Activated CD4-positive, alpha-beta memory T cell treated with anti-CD3 and anti-CD28 coated beads, Interleukin-2, amount 10 ng/mL, durations not matched to agents 7 days and 5 days (primary cell): Measurements from ENCODE around the gene SUCLA2. TPM values are rescaled to one million over a fixed set of nuclear protein-coding genes. Genes with fewer than 3 reads are reported as not detected.

Source experiments
- CTCF ChIA-PET: fragments of 350-600 bp; sonication (Branson Sonifier 250); formaldehyde crosslinking; loops from one replicate; lab custom pipeline; 2021; ENCODE audit warnings: antibody characterized with exemption, inconsistent platforms; lab: Charles Lee
- POLR2A ChIA-PET: fragments of 350-600 bp; sonication (Branson Sonifier 250); formaldehyde crosslinking; loops from one replicate; lab custom pipeline; 2021; ENCODE audit warnings: antibody characterized with exemption; lab: Charles Lee
- DNase-seq: peaks from one replicate; pipeline ENCODE4 v3.0.0-alpha.2; 2020
- H3K27ac Mint-ChIP-seq: one replicate; pipeline ENCODE4 v1.8.0; 2021; ENCODE audit warnings: mild to moderate bottlenecking, mixed read lengths
- H3K27me3 Mint-ChIP-seq: one replicate; pipeline ENCODE4 v1.8.0; 2021; ENCODE audit warnings: mixed read lengths
- H3K36me3 Mint-ChIP-seq: one replicate; pipeline ENCODE4 v1.8.0; 2021; ENCODE audit warnings: low read depth, mixed read lengths
- H3K4me1 Mint-ChIP-seq: one replicate; pipeline ENCODE4 v1.8.0; 2021; ENCODE audit warnings: mixed read lengths
- H3K4me3 Mint-ChIP-seq: one replicate; pipeline ENCODE4 v1.8.0; 2021; ENCODE audit warnings: mild to moderate bottlenecking, mixed read lengths
- H3K9me3 Mint-ChIP-seq: one replicate; pipeline ENCODE4 v1.8.0; 2021; ENCODE audit warnings: mixed read lengths
- total RNA-seq, 2 experiments: library from RNA; stranded (reverse); gene quantifications; one replicate each; pipeline ENCODE4 v1.2.3, GENCODE V29; 2021

The SUCLA2 gene
- total RNA-seq, 2 experiments from 2014 or later, result 26.7 to 29.1 TPM

DNA sequence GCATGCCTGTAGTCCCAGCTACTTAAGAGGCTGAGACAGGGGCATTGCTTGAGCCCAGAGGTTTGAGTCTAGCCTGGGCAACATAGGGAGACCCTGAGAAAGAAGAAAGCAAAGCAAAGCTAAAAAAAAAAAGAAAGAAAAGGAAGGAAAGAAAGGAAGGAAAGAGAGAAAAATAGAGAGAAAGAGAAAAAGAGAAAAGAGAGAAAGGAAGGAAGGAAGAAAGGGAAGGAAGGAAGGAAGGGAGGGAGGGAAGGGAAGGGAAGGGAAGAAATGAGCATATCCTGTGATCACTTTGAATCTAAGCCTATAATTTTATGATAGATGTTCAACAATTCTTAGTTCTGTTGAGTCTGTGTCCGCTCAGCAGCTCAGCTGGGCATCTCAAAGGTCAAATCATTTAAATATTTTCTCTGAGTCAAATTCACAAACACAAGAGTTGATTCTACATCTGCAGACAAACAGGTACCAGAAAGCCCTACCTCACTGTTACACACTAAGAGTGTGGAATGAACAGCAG, 70.4 kb downstream of the SUCLA2 start:
- no peak overlapping the region for H3K4me3 Mint-ChIP-seq
- no peaks in the 10 kb centered on the region for H3K9me3 Mint-ChIP-seq
- no peaks in the 10 kb centered on the region for H3K36me3 Mint-ChIP-seq
- DNase-seq, result no peak
- ChIA-PET POLR2A (no interaction called here), CTCF (no interaction called here)
- H3K27me3 Mint-ChIP-seq, result no peaks in the 10 kb centered on the region
- no peaks in the 10 kb centered on the region for H3K4me1 Mint-ChIP-seq
- H3K27ac Mint-ChIP-seq, result no peak overlapping the region

DNA sequence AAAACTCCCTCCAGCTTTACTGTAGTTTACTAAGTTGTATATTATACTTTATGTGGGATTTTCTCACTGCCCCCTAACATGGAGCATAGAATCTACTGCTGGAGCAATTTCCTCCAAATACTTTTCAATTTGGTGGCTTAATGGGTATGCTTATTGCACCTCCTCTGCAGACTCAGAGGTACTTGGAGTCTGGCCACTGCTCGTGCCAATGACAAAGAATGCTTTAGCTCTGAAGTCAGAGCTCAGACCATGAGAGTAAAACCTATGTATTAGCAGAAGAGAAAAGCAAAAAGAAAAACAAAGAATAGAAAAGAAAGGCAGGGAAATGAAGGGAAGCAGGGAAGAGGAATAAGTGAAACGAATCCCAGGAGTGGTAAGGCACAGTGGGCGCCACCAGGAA, 71.9 kb downstream of the SUCLA2 start:
- Mint-ChIP-seq H3K4me1 (no peaks in the 10 kb centered on the region), H3K9me3 (no peaks in the 10 kb centered on the region), H3K27ac (no peak overlapping the region), H3K27me3 (no peaks in the 10 kb centered on the region), H3K36me3 (no peaks in the 10 kb centered on the region), H3K4me3 (no peak overlapping the region)
- POLR2A ChIA-PET, result no interaction called here
- CTCF ChIA-PET, result no interaction called here
- no peak for DNase-seq

DNA sequence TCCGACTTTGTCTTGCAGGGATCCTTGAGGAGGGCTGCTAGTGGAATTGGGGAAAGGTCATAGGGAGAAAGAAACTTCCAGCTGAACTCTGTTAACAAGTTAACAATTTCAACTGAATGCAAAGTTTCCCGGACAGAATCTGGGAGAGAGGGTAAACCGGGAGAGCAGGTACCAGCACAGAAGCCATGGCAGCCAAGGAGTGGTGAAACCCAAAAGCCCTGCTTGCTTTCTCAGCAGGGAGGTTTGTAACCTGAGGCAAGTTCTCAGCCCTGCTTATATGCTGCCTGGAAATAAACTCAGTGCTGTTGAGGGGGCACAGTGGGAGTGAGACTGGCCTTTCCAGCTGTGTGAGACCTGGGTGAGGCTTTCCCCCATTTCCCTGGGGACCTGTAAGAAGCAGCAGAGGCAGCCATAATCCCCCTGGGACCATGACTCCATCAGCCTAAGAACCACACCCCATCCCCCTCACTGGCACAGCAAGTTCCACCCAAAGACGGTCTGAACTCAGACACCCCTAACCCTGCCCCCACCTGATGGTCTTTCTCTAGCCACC, 84.0 kb downstream of the SUCLA2 start:
- CTCF ChIA-PET, result no interaction called here
- H3K9me3 Mint-ChIP-seq, result peaks cover 7% of the 10 kb centered on the region
- POLR2A ChIA-PET, result interaction anchor here (1.1 kb wide), 1 partner anchor 10 kb away, joined by 4 read pairs; no protein-coding TSS in a partner anchor
- DNase-seq, result no peak
- H3K4me1 Mint-ChIP-seq, result no peaks in the 10 kb centered on the region
- H3K4me3 Mint-ChIP-seq, result no peak overlapping the region
- no peak overlapping the region for H3K27ac Mint-ChIP-seq
- H3K27me3 Mint-ChIP-seq, result no peaks in the 10 kb centered on the region
- H3K36me3 Mint-ChIP-seq, result no peaks in the 10 kb centered on the region

DNA sequence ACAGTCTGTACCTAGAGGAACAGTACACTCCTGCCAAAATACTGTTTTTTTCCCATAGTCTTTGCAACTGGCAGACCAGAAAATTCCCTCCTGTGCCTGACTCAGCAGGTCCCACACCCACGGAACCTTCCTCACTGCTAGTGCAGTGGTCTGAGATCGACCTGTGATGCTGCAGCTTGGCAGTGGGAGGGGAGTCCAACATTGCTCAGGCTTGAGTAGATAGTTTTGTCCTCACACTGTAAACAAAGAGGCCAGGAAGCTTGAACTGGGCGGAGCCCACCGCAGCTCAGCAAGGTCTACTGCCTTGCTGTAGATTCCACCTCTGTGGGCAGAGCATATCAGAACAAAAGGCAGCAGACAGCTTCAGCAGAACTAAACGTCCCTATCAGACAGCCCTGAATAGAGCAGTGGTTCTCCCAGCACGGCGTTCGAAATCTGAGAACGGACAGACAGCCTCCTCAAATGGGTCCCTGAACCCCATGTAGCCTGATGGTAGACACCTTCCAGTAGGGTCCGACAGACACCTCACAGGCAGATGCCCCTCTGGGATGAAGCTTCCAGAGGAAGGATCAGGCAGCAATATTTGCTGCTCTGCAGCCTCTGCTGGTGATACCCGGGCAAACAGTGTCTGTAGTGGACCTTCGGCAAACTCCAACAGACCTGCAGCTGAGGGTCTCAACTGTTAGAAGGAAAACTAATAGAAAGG, 92.7 kb downstream of the SUCLA2 start:
- H3K27me3 Mint-ChIP-seq, result no peaks in the 10 kb centered on the region
- peaks cover 4% of the 10 kb centered on the region for H3K4me1 Mint-ChIP-seq

DNA sequence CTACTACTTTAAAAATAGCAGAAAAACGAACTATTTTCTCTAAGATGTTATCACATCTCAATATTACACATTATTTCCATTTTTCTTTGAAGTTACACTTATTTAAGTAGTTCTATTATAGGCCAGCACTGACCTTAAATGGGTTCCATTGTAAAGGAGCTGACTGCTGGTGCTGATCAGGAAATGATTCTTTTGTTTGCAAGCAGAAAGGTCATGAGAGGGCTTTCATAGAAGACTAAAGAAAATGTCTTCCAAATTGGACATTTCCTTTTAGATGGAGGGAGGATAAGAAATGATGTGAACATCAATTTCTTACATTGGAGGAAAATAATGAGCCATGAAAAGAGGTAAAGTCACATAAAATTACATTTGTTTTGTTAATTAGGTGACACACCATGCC, 96.2 kb downstream of the SUCLA2 start:
- Mint-ChIP-seq H3K36me3 (no peaks in the 10 kb centered on the region), H3K4me3 (no peak overlapping the region), H3K27ac (no peak overlapping the region), H3K9me3 (peaks cover 2% of the 10 kb centered on the region), H3K27me3 (no peaks in the 10 kb centered on the region), H3K4me1 (peaks cover 4% of the 10 kb centered on the region)
- ChIA-PET POLR2A (no interaction called here), CTCF (no interaction called here)
- DNase-seq, result no peak

More for the DNA sequence above, 92.7 kb downstream of the SUCLA2 start:
- no peak for DNase-seq
- H3K36me3 Mint-ChIP-seq, result no peaks in the 10 kb centered on the region
- POLR2A ChIA-PET, result no interaction called here
- no peak overlapping the region for H3K4me3 Mint-ChIP-seq
- CTCF ChIA-PET, result no interaction called here
- H3K27ac Mint-ChIP-seq, result no peak overlapping the region
- H3K9me3 Mint-ChIP-seq, result peaks cover 12% of the 10 kb centered on the region

DNA sequence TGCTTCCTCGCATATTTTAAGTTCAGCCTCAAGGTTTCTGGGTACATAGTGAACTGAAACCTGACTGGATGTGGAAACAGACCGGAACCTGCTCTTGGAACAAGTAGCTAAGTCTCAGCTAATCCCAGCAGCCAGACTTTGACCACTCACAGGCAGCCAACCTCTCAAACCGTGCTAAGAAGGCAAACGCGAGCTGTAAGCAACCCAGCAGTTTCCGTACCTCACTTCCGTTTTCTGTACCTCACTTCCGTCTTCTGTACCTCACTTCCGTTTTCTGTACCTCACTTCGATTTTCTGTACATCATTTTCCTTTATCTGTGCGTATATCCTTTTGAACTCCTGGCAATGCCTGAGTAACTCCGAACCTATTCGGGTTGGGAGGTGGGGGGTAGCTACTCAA, 96.8 kb downstream of the SUCLA2 start:
- ChIA-PET POLR2A (no interaction called here), CTCF (no interaction called here)
- no peaks in the 10 kb centered on the region for H3K36me3 Mint-ChIP-seq
- peaks cover 2% of the 10 kb centered on the region for H3K9me3 Mint-ChIP-seq
- H3K27me3 Mint-ChIP-seq, result no peaks in the 10 kb centered on the region
- DNase-seq, result no peak
- H3K4me3 Mint-ChIP-seq, result no peak overlapping the region
- peaks cover 4% of the 10 kb centered on the region for H3K4me1 Mint-ChIP-seq
- H3K27ac Mint-ChIP-seq, result peak overlapping the region; percentile 15

DNA sequence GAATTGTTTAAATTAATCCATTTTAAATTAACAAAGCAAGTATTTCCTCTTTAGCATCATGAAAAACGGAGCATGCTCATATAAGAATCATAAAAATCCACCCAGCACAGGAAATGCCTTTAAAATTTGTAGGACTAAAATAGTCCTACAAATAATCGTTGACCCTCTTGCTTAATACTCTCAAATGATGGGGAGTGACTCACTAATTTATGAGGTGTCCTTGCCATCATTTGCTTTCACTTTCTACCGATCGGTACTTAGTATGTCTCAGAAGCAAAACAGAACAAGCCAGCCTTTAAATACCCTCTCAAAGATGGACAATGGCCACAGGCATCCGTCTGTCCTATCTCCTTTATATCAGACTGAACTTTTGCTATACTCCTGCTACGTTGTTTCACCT, 97.2 kb downstream of the SUCLA2 start:
- Mint-ChIP-seq H3K27ac (no peak overlapping the region), H3K36me3 (no peaks in the 10 kb centered on the region), H3K9me3 (peaks cover 2% of the 10 kb centered on the region), H3K27me3 (no peaks in the 10 kb centered on the region), H3K4me3 (no peak overlapping the region), H3K4me1 (peaks cover 4% of the 10 kb centered on the region)
- ChIA-PET CTCF (interaction anchor here (0.6 kb wide), 1 partner anchor 13 kb away, joined by 5 read pairs; no protein-coding TSS in a partner anchor), POLR2A (no interaction called here)
- DNase-seq, result no peak

DNA sequence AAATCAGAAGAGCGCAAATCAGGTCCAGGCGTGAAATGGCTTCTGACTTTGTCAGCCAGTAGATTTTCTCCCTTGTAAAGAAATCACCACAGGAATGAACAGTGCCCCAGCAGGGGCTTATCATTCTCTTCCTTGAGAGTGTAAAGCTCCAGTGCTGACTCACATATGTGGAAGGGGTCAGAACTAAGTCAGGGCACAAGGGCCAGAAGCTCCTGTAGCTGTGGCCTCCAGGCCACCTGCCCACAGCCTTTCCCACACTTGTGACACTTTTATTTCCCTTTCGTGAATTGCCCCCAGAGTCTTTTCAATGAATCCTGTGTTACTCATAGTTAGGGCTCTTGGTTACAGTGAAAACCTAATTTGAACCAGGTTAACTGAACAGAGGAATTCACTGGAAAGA, 99.6 kb downstream of the SUCLA2 start:
- no peaks in the 10 kb centered on the region for H3K27me3 Mint-ChIP-seq
- peaks cover 2% of the 10 kb centered on the region for H3K9me3 Mint-ChIP-seq
- DNase-seq, result no peak
- no peaks in the 10 kb centered on the region for H3K36me3 Mint-ChIP-seq
- H3K27ac Mint-ChIP-seq, result no peak overlapping the region
- ChIA-PET CTCF (no interaction called here), POLR2A (no interaction called here)
- peaks cover 4% of the 10 kb centered on the region for H3K4me1 Mint-ChIP-seq
- H3K4me3 Mint-ChIP-seq, result no peak overlapping the region

DNA sequence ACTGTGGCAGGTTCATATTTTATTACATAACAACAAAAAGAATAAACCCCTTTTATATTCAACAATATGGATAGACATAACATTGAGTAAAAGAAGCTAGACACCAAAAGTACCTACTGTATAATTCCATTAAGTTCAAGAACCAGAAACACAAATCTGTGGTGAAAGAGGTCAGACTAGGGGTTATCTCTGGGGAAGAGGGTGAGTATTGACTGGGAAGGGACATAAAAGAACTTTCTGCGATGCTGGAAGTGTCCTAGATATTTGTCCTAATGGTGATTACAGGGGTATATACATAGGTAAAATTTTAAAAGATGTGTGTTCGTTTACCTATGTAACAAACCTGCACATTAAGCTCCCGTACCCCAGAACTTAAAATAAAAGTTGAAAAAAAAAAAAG, 103.0 kb downstream of the SUCLA2 start:
- no peak for DNase-seq
- H3K4me1 Mint-ChIP-seq, result no peaks in the 10 kb centered on the region
- no peaks in the 10 kb centered on the region for H3K27me3 Mint-ChIP-seq
- H3K36me3 Mint-ChIP-seq, result no peaks in the 10 kb centered on the region
- H3K4me3 Mint-ChIP-seq, result no peak overlapping the region
- POLR2A ChIA-PET, result no interaction called here
- CTCF ChIA-PET, result no interaction called here
- H3K9me3 Mint-ChIP-seq, result no peaks in the 10 kb centered on the region
- no peak overlapping the region for H3K27ac Mint-ChIP-seq

DNA sequence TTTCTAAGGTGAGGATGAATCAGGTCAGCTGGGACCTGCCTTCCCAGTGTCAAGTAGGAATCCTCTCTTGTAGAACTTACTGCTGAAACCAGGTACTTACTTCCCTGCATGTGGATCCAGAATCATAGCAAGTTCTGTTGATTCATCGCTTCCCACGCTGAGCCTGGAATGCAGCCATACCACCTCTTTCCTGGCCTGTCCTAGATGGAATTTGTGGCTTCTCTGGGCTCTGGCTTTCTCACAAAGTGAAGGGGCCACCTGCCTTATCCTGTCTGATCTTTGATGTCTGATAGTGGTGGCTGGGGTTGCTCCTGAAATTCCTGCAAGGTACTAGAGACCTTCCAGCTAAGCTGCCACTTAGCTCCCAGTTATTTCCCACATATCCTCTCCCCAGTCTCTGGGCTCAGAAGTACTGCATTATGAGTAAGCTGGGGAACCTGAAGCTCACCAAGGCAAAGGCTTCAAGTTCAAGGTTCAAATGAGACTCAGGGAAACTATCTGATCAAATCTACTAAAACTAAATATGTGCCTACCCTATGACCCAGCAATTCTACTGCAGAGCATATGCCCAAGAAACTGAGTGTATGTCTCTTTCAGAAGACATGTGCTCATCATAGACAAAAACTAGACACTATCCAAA, 103.5 kb downstream of the SUCLA2 start:
- H3K27ac Mint-ChIP-seq, result no peak overlapping the region
- DNase-seq, result no peak
- no peak overlapping the region for H3K4me3 Mint-ChIP-seq
- H3K36me3 Mint-ChIP-seq, result no peaks in the 10 kb centered on the region
- CTCF ChIA-PET, result no interaction called here
- no peaks in the 10 kb centered on the region for H3K9me3 Mint-ChIP-seq
- no peaks in the 10 kb centered on the region for H3K4me1 Mint-ChIP-seq
- H3K27me3 Mint-ChIP-seq, result no peaks in the 10 kb centered on the region
- POLR2A ChIA-PET, result no interaction called here

DNA sequence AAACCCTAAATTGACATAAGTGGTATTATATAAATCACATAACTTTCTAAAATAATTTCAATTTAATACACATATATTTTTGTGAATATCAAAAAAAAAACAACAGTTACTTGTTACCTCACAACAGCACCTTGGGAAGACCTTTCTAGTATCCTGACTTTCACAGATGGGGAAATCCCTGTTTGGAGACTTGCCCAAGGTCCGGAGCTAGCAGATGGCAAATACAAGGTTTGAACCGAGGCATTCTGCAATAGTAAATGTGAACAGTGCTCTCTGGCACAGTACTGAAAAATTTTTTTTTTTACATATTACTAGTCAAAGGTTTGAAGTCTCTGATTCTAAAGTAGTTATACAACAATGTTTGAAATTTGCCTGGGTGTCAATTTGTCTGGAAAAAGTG, 104.5 kb downstream of the SUCLA2 start:
- Mint-ChIP-seq H3K4me1 (no peaks in the 10 kb centered on the region), H3K27me3 (no peaks in the 10 kb centered on the region), H3K36me3 (no peaks in the 10 kb centered on the region), H3K27ac (no peak overlapping the region), H3K9me3 (no peaks in the 10 kb centered on the region), H3K4me3 (no peak overlapping the region)
- DNase-seq, result no peak
- ChIA-PET POLR2A (no interaction called here), CTCF (no interaction called here)

DNA sequence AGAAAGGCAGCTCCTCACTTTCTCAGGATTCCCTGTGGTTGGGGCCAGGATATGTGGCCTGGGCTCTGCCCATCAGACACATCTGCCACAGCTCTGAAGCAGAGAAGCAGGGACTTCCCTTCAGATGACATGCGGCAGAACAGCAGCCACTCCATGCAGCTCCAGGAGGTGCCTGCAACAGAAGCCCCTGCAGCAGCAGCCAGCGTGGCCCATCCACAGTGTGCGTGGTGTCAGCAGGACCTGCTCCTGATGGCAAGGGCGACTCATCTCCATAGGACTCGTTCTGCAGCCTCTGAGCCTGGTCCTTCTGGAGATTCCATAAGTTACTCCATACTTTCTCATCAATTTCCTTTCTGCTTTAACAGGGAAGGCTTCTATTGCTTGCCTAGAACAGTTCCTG, 105.0 kb downstream of the SUCLA2 start:
- H3K4me1 Mint-ChIP-seq, result no peaks in the 10 kb centered on the region
- CTCF ChIA-PET, result no interaction called here
- no peaks in the 10 kb centered on the region for H3K27me3 Mint-ChIP-seq
- H3K9me3 Mint-ChIP-seq, result no peaks in the 10 kb centered on the region
- H3K36me3 Mint-ChIP-seq, result no peaks in the 10 kb centered on the region
- POLR2A ChIA-PET, result no interaction called here
- H3K4me3 Mint-ChIP-seq, result no peak overlapping the region
- no peak overlapping the region for H3K27ac Mint-ChIP-seq
- no peak for DNase-seq

DNA sequence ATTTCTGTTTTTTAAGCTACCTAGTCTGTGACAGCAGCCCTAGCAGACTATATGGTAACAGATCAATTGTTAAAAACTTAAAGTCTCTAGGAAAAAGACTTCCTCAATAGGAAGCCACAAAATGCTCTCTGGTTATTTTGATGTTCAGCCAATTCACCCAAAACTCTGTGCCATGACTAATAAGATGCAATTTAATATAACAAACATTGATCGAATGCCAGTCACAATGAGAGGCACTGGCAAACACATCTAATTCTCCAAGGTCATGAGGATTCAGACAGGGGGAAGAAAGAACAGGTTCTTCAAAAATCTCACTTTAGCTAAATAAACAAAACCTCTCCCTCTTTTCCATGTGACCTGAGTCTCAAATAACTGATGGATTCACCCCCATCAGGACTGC, 107.5 kb downstream of the SUCLA2 start:
- Mint-ChIP-seq H3K9me3 (no peaks in the 10 kb centered on the region), H3K4me1 (peaks cover 11% of the 10 kb centered on the region), H3K4me3 (no peak overlapping the region), H3K36me3 (no peaks in the 10 kb centered on the region), H3K27me3 (no peaks in the 10 kb centered on the region), H3K27ac (no peak overlapping the region)
- no peak for DNase-seq
- ChIA-PET POLR2A (no interaction called here), CTCF (no interaction called here)
